Right lung (tissue), 5 donors: ENCODE results near the gene SLC35F3. TPM values are rescaled to one million over a fixed set of nuclear protein-coding genes. Genes with fewer than 3 reads are reported as not detected.
"Not testable (repeated sequence)": the region's sequence is repeated elsewhere in the genome, so short reads cannot be mapped to it uniquely, and the experiment has no call there.

ENCODE experiments used
- DNase-seq, 2 donors: peaks; one replicate each; pipeline ENCODE4 v3.0.0-alpha.2; 2013
- polyA plus RNA-seq, 5 donors: library from polyadenylated mRNA; unstranded; fragments of 120-200 nt; gene quantifications; one replicate each; pipeline versions ENCODE4 v1.2.1 to v1.2.3, GENCODE V29; 2013; ENCODE audit warnings: inconsistent platforms in 1 of 5, low replicate concordance in 1 of 5; ENCODE audit not compliant: insufficient read length in 5 of 5, insufficient read depth in 1 of 5

The SLC35F3 gene
- polyA plus RNA-seq, 5 donors: 0.97 to 1.9 (median 1.8) TPM

GRCh38 chr1:234288946-234289345 lies 384.5 kb downstream of the SLC35F3 start:
- no peak for DNase-seq

- DNase-seq: no peak
Observed at GRCh38 chr1:234289538-234290305, 385.2 kb downstream of the SLC35F3 start.

GRCh38 chr1:234292011-234292410 lies 387.5 kb downstream of the SLC35F3 start:
- DNase-seq: no peak

GRCh38 chr1:234292548-234292947 lies 388.1 kb downstream of the SLC35F3 start:
- no peak for DNase-seq

GRCh38 chr1:234294109-234294817 lies 389.8 kb downstream of the SLC35F3 start:
- no peak for DNase-seq

GRCh38 chr1:234295068-234295467 lies 390.6 kb downstream of the SLC35F3 start:
- no peak for DNase-seq

GRCh38 chr1:234295626-234296025 lies 391.1 kb downstream of the SLC35F3 start:
- DNase-seq: no peak

- DNase-seq: no peak
Observed at GRCh38 chr1:234296496-234296895, 392.0 kb downstream of the SLC35F3 start.

GRCh38 chr1:234297668-234298067 lies 393.2 kb downstream of the SLC35F3 start:
- DNase-seq: no peak

GRCh38 chr1:234300096-234300495 lies 395.6 kb downstream of the SLC35F3 start:
- DNase-seq: no peak

- DNase-seq: not testable (repeated sequence)
Observed at GRCh38 chr1:234301663-234302062, 397.2 kb downstream of the SLC35F3 start.

GRCh38 chr1:234302354-234302962 lies 398.0 kb downstream of the SLC35F3 start:
- DNase-seq: no peak

- DNase-seq: no peak
Observed at GRCh38 chr1:234303231-234303630, 398.8 kb downstream of the SLC35F3 start.

- no peak for DNase-seq
Observed at GRCh38 chr1:234307726-234308125, 403.2 kb downstream of the SLC35F3 start.

- no peak for DNase-seq
Observed at GRCh38 chr1:234309243-234309597, 404.7 kb downstream of the SLC35F3 start.

- DNase-seq: peak; percentile 43 to 52
Observed at GRCh38 chr1:234309598-234310459, 405.4 kb downstream of the SLC35F3 start.

GRCh38 chr1:234310460-234310817 lies 406.0 kb downstream of the SLC35F3 start:
- DNase-seq: no peak

- DNase-seq: no peak
Observed at GRCh38 chr1:234311414-234311813, 406.9 kb downstream of the SLC35F3 start.

- DNase-seq: no peak
Observed at GRCh38 chr1:234313171-234313570, 408.7 kb downstream of the SLC35F3 start.

- no peak for DNase-seq
Observed at GRCh38 chr1:234315091-234315541, 410.6 kb downstream of the SLC35F3 start.

GRCh38 chr1:234315588-234315987 lies 411.1 kb downstream of the SLC35F3 start:
- no peak for DNase-seq

- DNase-seq: no peak
Observed at GRCh38 chr1:234316486-234316885, 412.0 kb downstream of the SLC35F3 start.
